COLO829 (cell line): ENCODE measurements around the gene ATP5F1E.
"Not testable (repeated sequence)": the region's sequence is repeated elsewhere in the genome, so short reads cannot be mapped to it uniquely, and the experiment has no call there.

Source experiments
- DNase-seq: peaks from one replicate; pipeline ENCODE4 v3.0.0; 2012; ENCODE audit warnings: low spot score

ATP5F1E gene

GRCh38 chr20:59042796-59043631, 10.9 kb upstream of the ATP5F1E start:
- peak; percentile 99 for DNase-seq

- DNase-seq, result no peak
These were observed 10.1 kb upstream of the ATP5F1E start, which contains the start of gene PRELID3B for GRCh38 chr20:59042151-59042795. PRELID3B (minus strand) TSS chr20:59042786; CDS start chr20:59042730, 56 bp downstream.

- DNase-seq, result not testable (repeated sequence)
These were observed 9.4 kb upstream of the ATP5F1E start for GRCh38 chr20:59041487-59041886.

GRCh38 chr20:59040667-59041066, 8.5 kb upstream of the ATP5F1E start:
- DNase-seq, result no peak

- DNase-seq, result no peak
These were observed 7.1 kb upstream of the ATP5F1E start for GRCh38 chr20:59039233-59039632.

GRCh38 chr20:59037386-59037785, 5.3 kb upstream of the ATP5F1E start:
- DNase-seq, result no peak

- no peak for DNase-seq
These were observed 3.2 kb upstream of the ATP5F1E start for GRCh38 chr20:59035381-59035780.

GRCh38 chr20:59033616-59034165, 1.6 kb upstream of the ATP5F1E start:
- no peak for DNase-seq

GRCh38 chr20:59033093-59033492, 958 bp upstream of the ATP5F1E start:
- no peak for DNase-seq

- DNase-seq, result no peak
These were observed 551 bp upstream of the ATP5F1E start for GRCh38 chr20:59032713-59033059.

- no peak for DNase-seq
These were observed 542 bp downstream of the ATP5F1E start for GRCh38 chr20:59031564-59032022.

- no peak for DNase-seq
These were observed 1.1 kb downstream of the ATP5F1E start for GRCh38 chr20:59030911-59031563.

- DNase-seq, result no peak
These were observed 3.3 kb downstream of the ATP5F1E start for GRCh38 chr20:59028812-59029211.

GRCh38 chr20:59027741-59028320, 4.3 kb downstream of the ATP5F1E start:
- no peak for DNase-seq

- no peak for DNase-seq
These were observed 5.0 kb downstream of the ATP5F1E start for GRCh38 chr20:59026904-59027740.

- no peak for DNase-seq
These were observed 6.6 kb downstream of the ATP5F1E start for GRCh38 chr20:59025511-59025910.

- no peak for DNase-seq
These were observed 7.0 kb downstream of the ATP5F1E start for GRCh38 chr20:59025086-59025485.

- DNase-seq, result no peak
These were observed 8.0 kb downstream of the ATP5F1E start for GRCh38 chr20:59024111-59024530.

- DNase-seq, result no peak
These were observed 8.5 kb downstream of the ATP5F1E start for GRCh38 chr20:59023616-59024015.

GRCh38 chr20:59022754-59023153, 9.4 kb downstream of the ATP5F1E start:
- DNase-seq, result no peak

- DNase-seq, result peak; percentile 77
These were observed 11.1 kb downstream of the ATP5F1E start for GRCh38 chr20:59020938-59021551.
